Hepatocyte (in vitro differentiated cells): ENCODE measurements around the gene ATF3. TPM values are rescaled to one million over a fixed set of nuclear protein-coding genes. Genes with fewer than 3 reads are reported as not detected.

Experiments used
- DNase-seq: peaks from one replicate; pipeline ENCODE4 v3.0.0-alpha.2; 2016; ENCODE audit warnings: low spot score
- H2AFZ ChIP-seq: fragments of 200-600 bp; sonication (generic); 2 replicates; pipeline ENCODE4 v1.6.0; 2016; ENCODE audit warnings: antibody characterized with exemption, mild to moderate bottlenecking
- H3K27ac ChIP-seq: fragments of 200-600 bp; sonication (generic); 2 replicates; pipeline ENCODE4 v1.5.1; 2016; ENCODE audit warnings: mild to moderate bottlenecking
- H3K27me3 ChIP-seq: fragments of 200-600 bp; sonication (generic); 2 replicates; pipeline ENCODE4 v1.6.1; 2016
- H3K36me3 ChIP-seq: fragments of 200-600 bp; sonication (generic); replicated peaks from 2 replicates; pipeline ENCODE4 v1.5.1; 2016; ENCODE audit warnings: low read depth; ENCODE audit not compliant: insufficient read depth
- H3K4me1 ChIP-seq: fragments of 200-600 bp; sonication (generic); 2 replicates; pipeline ENCODE4 v1.5.1; 2016; ENCODE audit warnings: mild to moderate bottlenecking, moderate library complexity; ENCODE audit not compliant: insufficient read depth
- H3K4me2 ChIP-seq: fragments of 200-600 bp; sonication (generic); 2 replicates; pipeline ENCODE4 v1.6.0; 2016
- H3K4me3 ChIP-seq: fragments of 200-600 bp; sonication (generic); 2 replicates; pipeline ENCODE4 v1.5.1; 2016; ENCODE audit warnings: mild to moderate bottlenecking
- H3K79me2 ChIP-seq: fragments of 200-600 bp; sonication (generic); 2 replicates; pipeline ENCODE4 v1.6.0; 2017; ENCODE audit warnings: mild to moderate bottlenecking
- H3K9me2 ChIP-seq: fragments of 200-600 bp; sonication (generic); replicated peaks from 2 replicates; pipeline ENCODE4 v1.6.0; 2017; ENCODE audit warnings: mild to moderate bottlenecking; ENCODE audit not compliant: insufficient read depth
- H3K9me3 ChIP-seq: fragments of 200-600 bp; sonication (generic); 2 replicates; pipeline ENCODE4 v1.5.1; 2016; ENCODE audit warnings: low read depth, mild to moderate bottlenecking
- H4K20me1 ChIP-seq: fragments of 200-600 bp; sonication (generic); 2 replicates; pipeline ENCODE4 v1.6.0; 2016; ENCODE audit warnings: mild to moderate bottlenecking; ENCODE audit not compliant: insufficient read depth, poor library complexity, severe bottlenecking
- EZH2 ChIP-seq: fragments of 200-600 bp; sonication (generic); IDR thresholded peaks from 2 replicates; pipeline ENCODE4 v1.6.1; 2016; ENCODE audit warnings: antibody characterized with exemption, mild to moderate bottlenecking, borderline replicate concordance
- EZH2phosphoT487 ChIP-seq: fragments of 200-600 bp; sonication (generic); IDR thresholded peaks from one replicate; pipeline ENCODE4 v1.6.1; 2018; ENCODE audit warnings: antibody characterized with exemption, mild to moderate bottlenecking, low read depth, moderate library complexity; ENCODE audit not compliant: unreplicated experiment, severe bottlenecking
- WGBS: methylation state at CpG from one replicate; pipeline ENCODE4 v1.1.6; 2016; ENCODE audit warnings: low lambda C conversion rate; ENCODE audit errors: missing lambda C conversion rate; 5-methylcytosine and 5-hydroxymethylcytosine counted together
- polyA plus RNA-seq: library from polyadenylated mRNA; unstranded; fragments of >200 nt; fragmentation: Nextera tagmentation; extraction: Ambion mirVana; gene quantifications from 2 replicates; pipeline ENCODE4 v1.2.1, GENCODE V29; 2016
- total RNA-seq: library from RNA; depleted of rRNA; stranded (reverse); fragments of >200 nt; gene quantifications from 2 replicates; pipeline ENCODE4 v1.2.3, GENCODE V29; 2014
- TF ChIP-seq, protein P1 (sequence below): fragments of 200-600 bp; sonication (generic); IDR thresholded peaks from 2 replicates; pipeline ENCODE4 v1.5.1; 2016; ENCODE audit warnings: antibody characterized with exemption, mild to moderate bottlenecking; ENCODE audit not compliant: poor library complexity

Gene ATF3
- total and polyA plus RNA-seq, 2 experiments from 2014 or later = 128 to 129 TPM

DNA sequence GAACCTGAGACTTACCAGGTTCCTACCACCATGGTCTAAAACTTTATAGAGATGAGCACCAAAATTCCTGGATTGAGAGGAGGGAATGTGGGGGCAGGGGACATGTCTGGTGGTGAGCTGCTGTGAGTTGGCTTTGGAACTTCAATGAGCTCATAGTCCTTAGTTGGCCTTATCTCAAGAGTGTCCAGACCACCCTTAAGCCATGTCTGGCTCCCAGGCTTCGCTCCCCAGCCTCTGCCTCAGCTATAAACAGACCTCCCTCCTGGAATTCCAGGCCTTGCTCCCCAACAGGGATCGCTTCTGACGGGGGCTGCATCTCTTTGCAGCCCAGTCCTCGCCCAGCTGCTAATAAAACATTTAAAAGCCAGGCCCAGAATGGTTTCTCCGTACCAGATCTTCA, 19.5 kb downstream of the ATF3 start:
- Histone ChIP-seq H3K4me1 (peaks cover 15% of the 10 kb centered on the region), H4K20me1 (no peaks in the 10 kb centered on the region), H3K27ac (peak overlapping the region; percentile 33), H3K4me2 (no peak overlapping the region), H3K9me3 (no peaks in the 10 kb centered on the region), H3K4me3 (no peak overlapping the region), H3K9me2 (no peaks in the 10 kb centered on the region), H2AFZ (no peak overlapping the region), H3K79me2 (no peaks in the 10 kb centered on the region), H3K27me3 (no peaks in the 10 kb centered on the region), H3K36me3 (no peaks in the 10 kb centered on the region)
- DNase-seq = no peak
- WGBS = 64% methylated on average over 5 of the region's 5 CpGs
- TF ChIP-seq EZH2phosphoT487 = no peak

DNA sequence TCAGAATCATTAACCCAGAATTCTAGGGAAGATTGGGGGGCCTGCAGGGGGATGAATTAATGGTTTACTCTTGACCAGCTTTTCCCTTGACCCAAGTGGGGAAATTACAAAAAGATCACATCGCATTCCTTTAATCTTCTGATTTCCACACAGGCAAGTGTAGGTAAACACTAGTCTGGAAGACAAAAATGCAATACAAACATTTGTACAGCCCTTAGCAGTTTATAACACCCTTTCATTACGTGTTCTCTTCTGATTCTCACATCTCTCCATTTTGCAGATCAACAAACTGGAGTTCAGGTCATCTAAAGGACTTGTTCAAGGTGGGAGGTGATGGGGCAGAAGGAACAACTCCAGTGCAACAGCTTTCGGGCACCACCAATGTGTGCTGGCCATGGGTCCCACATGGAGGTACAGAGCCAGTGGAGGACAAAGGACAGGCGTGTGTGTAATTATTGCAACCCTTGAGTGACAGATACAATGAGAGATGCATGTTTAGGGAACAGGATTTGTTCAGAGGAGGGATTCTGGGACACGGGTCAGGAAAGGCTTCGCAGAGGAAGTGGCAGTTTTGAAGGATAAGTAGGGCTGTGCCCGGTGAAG, 20.4 kb downstream of the ATF3 start:
- H3K79me2 ChIP-seq = no peaks in the 10 kb centered on the region
- 75% methylated on average over 7 of the region's 7 CpGs for WGBS
- no peaks in the 10 kb centered on the region for H3K9me3 ChIP-seq
- H3K27ac ChIP-seq = peak overlapping the region; percentile 33
- TF ChIP-seq, protein P1, sequence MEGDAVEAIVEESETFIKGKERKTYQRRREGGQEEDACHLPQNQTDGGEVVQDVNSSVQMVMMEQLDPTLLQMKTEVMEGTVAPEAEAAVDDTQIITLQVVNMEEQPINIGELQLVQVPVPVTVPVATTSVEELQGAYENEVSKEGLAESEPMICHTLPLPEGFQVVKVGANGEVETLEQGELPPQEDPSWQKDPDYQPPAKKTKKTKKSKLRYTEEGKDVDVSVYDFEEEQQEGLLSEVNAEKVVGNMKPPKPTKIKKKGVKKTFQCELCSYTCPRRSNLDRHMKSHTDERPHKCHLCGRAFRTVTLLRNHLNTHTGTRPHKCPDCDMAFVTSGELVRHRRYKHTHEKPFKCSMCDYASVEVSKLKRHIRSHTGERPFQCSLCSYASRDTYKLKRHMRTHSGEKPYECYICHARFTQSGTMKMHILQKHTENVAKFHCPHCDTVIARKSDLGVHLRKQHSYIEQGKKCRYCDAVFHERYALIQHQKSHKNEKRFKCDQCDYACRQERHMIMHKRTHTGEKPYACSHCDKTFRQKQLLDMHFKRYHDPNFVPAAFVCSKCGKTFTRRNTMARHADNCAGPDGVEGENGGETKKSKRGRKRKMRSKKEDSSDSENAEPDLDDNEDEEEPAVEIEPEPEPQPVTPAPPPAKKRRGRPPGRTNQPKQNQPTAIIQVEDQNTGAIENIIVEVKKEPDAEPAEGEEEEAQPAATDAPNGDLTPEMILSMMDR = no peak
- TF ChIP-seq EZH2 = no peak
- TF ChIP-seq EZH2phosphoT487 = no peak
- H3K4me3 ChIP-seq = no peak overlapping the region
- H3K4me1 ChIP-seq = peaks cover 15% of the 10 kb centered on the region
- no peaks in the 10 kb centered on the region for H4K20me1 ChIP-seq
- no peak for DNase-seq
- no peak overlapping the region for H2AFZ ChIP-seq
- no peak overlapping the region for H3K4me2 ChIP-seq
- no peaks in the 10 kb centered on the region for H3K27me3 ChIP-seq
- H3K9me2 ChIP-seq = no peaks in the 10 kb centered on the region
- H3K36me3 ChIP-seq = no peaks in the 10 kb centered on the region

DNA sequence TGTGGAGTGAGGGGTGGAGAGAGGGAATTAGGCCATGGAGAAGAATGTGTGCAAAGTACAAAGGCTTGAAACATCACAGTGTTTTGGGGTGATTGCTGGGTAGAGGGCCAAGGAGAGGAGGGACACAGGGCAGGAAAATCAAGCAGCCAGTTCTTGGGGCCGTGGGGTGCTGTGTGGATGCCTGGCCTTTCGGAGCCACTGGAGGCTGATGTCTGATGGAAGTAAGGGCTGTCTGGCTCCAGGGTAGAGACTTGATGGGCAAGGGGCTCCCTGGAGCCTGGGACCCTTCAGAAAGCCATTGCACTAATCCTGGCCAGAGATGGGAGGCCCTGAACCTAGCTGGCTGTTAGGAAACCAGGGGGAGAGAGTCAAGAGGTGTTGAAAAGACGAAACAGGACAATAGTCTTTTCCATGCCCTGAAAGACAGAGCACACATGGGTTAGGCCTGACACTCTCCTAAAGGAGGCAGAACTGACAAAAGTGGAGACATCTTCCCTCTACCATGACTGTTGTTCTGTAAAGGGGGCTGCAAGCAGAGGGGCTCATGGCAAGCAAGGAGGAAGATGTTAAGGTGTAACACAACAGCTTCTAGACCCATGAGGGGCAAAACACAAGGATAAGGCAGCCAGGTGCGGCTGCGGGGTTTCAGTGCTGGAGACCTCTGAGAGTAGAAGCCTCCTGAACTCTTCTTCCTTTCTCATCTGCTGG, 21.0 kb downstream of the ATF3 start:
- H3K9me3 ChIP-seq = no peaks in the 10 kb centered on the region
- H2AFZ ChIP-seq = no peak overlapping the region
- TF ChIP-seq EZH2 (no peak), EZH2phosphoT487 (no peak)
- TF ChIP-seq, protein P1 = no peak
- no peaks in the 10 kb centered on the region for H3K79me2 ChIP-seq
- H3K4me2 ChIP-seq = no peak overlapping the region
- no peaks in the 10 kb centered on the region for H4K20me1 ChIP-seq
- H3K9me2 ChIP-seq = no peaks in the 10 kb centered on the region
- no peak for DNase-seq
- WGBS = 79% methylated on average over 5 of the region's 5 CpGs
- H3K36me3 ChIP-seq = no peaks in the 10 kb centered on the region
- no peak overlapping the region for H3K27ac ChIP-seq
- peaks cover 15% of the 10 kb centered on the region for H3K4me1 ChIP-seq
- H3K4me3 ChIP-seq = no peak overlapping the region
- no peaks in the 10 kb centered on the region for H3K27me3 ChIP-seq

GRCh38 chr1:212630158-212630900, 21.8 kb downstream of the ATF3 start:
- Histone ChIP-seq H3K9me2 (no peaks in the 10 kb centered on the region), H3K36me3 (no peaks in the 10 kb centered on the region), H3K9me3 (no peaks in the 10 kb centered on the region), H3K27ac (no peak overlapping the region), H3K79me2 (no peaks in the 10 kb centered on the region), H2AFZ (no peak overlapping the region), H3K4me3 (no peak overlapping the region), H4K20me1 (no peaks in the 10 kb centered on the region), H3K27me3 (no peaks in the 10 kb centered on the region), H3K4me2 (no peak overlapping the region), H3K4me1 (peaks cover 16% of the 10 kb centered on the region)
- TF ChIP-seq EZH2 = no peak
- TF ChIP-seq, protein P1 = peak; percentile 56
- 56% methylated on average over 16 of the region's 16 CpGs for WGBS
- DNase-seq = peak; percentile 80
